A673 (cell line): Measurements from ENCODE around the gene PDE4C. TPM values are rescaled to one million over a fixed set of nuclear protein-coding genes. Genes with fewer than 3 reads are reported as not detected.

Experiments
- BruUV-seq: library from RNA; stranded (reverse); fragments of 400-500 nt; replicated peaks from 2 replicates; lab custom pipeline; 2021; lab: Mats Ljungman, UMichigan
- CTCF ChIA-PET: fragments of 300-600 bp; sonication (Branson Sonifier 250); formaldehyde crosslinking; loops from one replicate; lab custom pipeline; 2022; ENCODE audit warnings: antibody characterized with exemption; lab: Charles Lee
- POLR2A ChIA-PET: fragments of 300-600 bp; sonication (Branson Sonifier 250); formaldehyde crosslinking; loops from one replicate; lab custom pipeline; 2022; ENCODE audit warnings: antibody characterized with exemption; ENCODE audit not compliant: low non-redundant PET; lab: Charles Lee
- DNase-seq: peaks from one replicate; pipeline ENCODE4 v3.0.0-alpha.2; 2015; ENCODE audit warnings: low spot score
- H3K27ac ChIP-seq: fragments of 200-600 bp; sonication (generic); 2 replicates; pipeline ENCODE4 v1.5.1; 2016; ENCODE audit warnings: mixed run types, low read depth, mild to moderate bottlenecking, mixed read lengths, antibody characterized with exemption, low read length; ENCODE audit not compliant: poor library complexity, severe bottlenecking
- H3K27me3 ChIP-seq: fragments of 200-600 bp; sonication (generic); replicated peaks from 2 replicates; pipeline ENCODE4 v1.6.1; 2017; ENCODE audit warnings: mixed run types, low read depth, mild to moderate bottlenecking, mixed read lengths, antibody characterized with exemption, low read length; ENCODE audit not compliant: insufficient read depth, poor library complexity
- H3K36me3 ChIP-seq: fragments of 200-600 bp; sonication (generic); 2 replicates; pipeline ENCODE4 v1.6.1; 2016; ENCODE audit warnings: mixed run types, mild to moderate bottlenecking, mixed read lengths, antibody characterized with exemption, low read length; ENCODE audit not compliant: insufficient read depth, poor library complexity, severe bottlenecking
- H3K4me1 ChIP-seq: fragments of 200-600 bp; sonication (generic); 2 replicates; pipeline ENCODE4 v1.6.1; 2017; ENCODE audit warnings: mixed run types, mild to moderate bottlenecking, mixed read lengths, antibody characterized with exemption, low read length; ENCODE audit not compliant: insufficient read depth, poor library complexity, severe bottlenecking
- H3K4me3 ChIP-seq: fragments of 200-600 bp; sonication (generic); 2 replicates; pipeline ENCODE4 v1.5.1; 2016; ENCODE audit warnings: low read depth, mixed run types, mild to moderate bottlenecking, mixed read lengths, low read length; ENCODE audit not compliant: poor library complexity, severe bottlenecking
- H3K9me3 ChIP-seq: fragments of 200-600 bp; sonication (generic); 2 replicates; pipeline ENCODE4 v1.6.1; 2016; ENCODE audit warnings: mixed run types, low read depth, mild to moderate bottlenecking, mixed read lengths, antibody characterized with exemption, low read length; ENCODE audit not compliant: poor library complexity, severe bottlenecking
- CTCF ChIP-seq: fragments of 300-800, 200-600 bp; sonication (generic); conservative IDR thresholded peaks from 2 replicates; pipeline ENCODE4 v1.5.1; 2017; ENCODE audit warnings: low read depth, mild to moderate bottlenecking, antibody characterized with exemption, low read length, moderate library complexity, mixed read lengths
- EZH2 ChIP-seq: fragments of 200-600 bp; sonication (generic); IDR thresholded peaks from 2 replicates; pipeline ENCODE4 v1.6.1; 2017; ENCODE audit warnings: borderline replicate concordance, low read depth, mild to moderate bottlenecking, mixed read lengths, antibody characterized with exemption, low read length; ENCODE audit not compliant: poor library complexity, severe bottlenecking
- intact Hi-C: fragments of 100-400 bp; cut with micrococcal nuclease; formaldehyde crosslinking; loops from one replicate; pipeline ENCODE4 v1.10.0; 2022; ENCODE audit not compliant: unreplicated experiment
- total RNA-seq: library from RNA; stranded (reverse); gene quantifications from 2 replicates; pipeline ENCODE4 v1.2.3, GENCODE V29; 2021

PDE4C gene
- total RNA-seq, 1 experiment from 2014 or later, result not detected

- Histone ChIP-seq H3K27me3 (no peaks in the 10 kb centered on the region), H3K4me3 (no peak overlapping the region), H3K9me3 (no peaks in the 10 kb centered on the region), H3K36me3 (no peaks in the 10 kb centered on the region), H3K27ac (no peak overlapping the region), H3K4me1 (peaks cover 12% of the 10 kb centered on the region)
- intact Hi-C loops, result no loop called here
- ChIA-PET CTCF (interaction anchor here (2.3 kb wide), 1 partner anchor 46 kb away, joined by 6 read pairs; no protein-coding TSS in a partner anchor), POLR2A (no interaction called here)
- DNase-seq, result no peak
- no TSS peak for BruUV-seq
- no peak for TF ChIP-seq EZH2
- TF ChIP-seq CTCF, result no peak
Measured at GRCh38 chr19:18206018-18206417, 20.2 kb downstream of the PDE4C start.

GRCh38 chr19:18205200-18205892 lies 20.9 kb downstream of the PDE4C start:
- TF ChIP-seq CTCF (no peak), EZH2 (no peak)
- H3K9me3 ChIP-seq, result no peaks in the 10 kb centered on the region
- no TSS peak for BruUV-seq
- H3K4me3 ChIP-seq, result peak overlapping the region; percentile 60
- CTCF ChIA-PET, result interaction anchor here (2.3 kb wide), 1 partner anchor 46 kb away, joined by 6 read pairs; no protein-coding TSS in a partner anchor
- peaks cover 12% of the 10 kb centered on the region for H3K4me1 ChIP-seq
- POLR2A ChIA-PET, result no interaction called here
- DNase-seq, result peak; percentile 68
- intact Hi-C loops, result no loop called here
- H3K27me3 ChIP-seq, result no peaks in the 10 kb centered on the region
- no peaks in the 10 kb centered on the region for H3K36me3 ChIP-seq
- peak overlapping the region; percentile 86 for H3K27ac ChIP-seq

- TF ChIP-seq CTCF, result no peak
- TF ChIP-seq EZH2, result no peak
- Histone ChIP-seq H3K27ac (peak overlapping the region; percentile 86), H3K27me3 (no peaks in the 10 kb centered on the region), H3K4me3 (peak overlapping the region; percentile 60), H3K36me3 (no peaks in the 10 kb centered on the region), H3K4me1 (peaks cover 12% of the 10 kb centered on the region), H3K9me3 (no peaks in the 10 kb centered on the region)
- intact Hi-C loops, result loop anchor here (5.0 kb wide), 2 partner anchors 118 to 213 kb away; partner anchors contain the start of genes LSM4 and SSBP4
- ChIA-PET CTCF (interaction anchor here (0.6 to 2.3 kb wide), 2 partner anchors 47 to 68 kb away, joined by 3 to 6 read pairs; no protein-coding TSS in a partner anchor), POLR2A (no interaction called here)
- peak; percentile 77 for DNase-seq
- no TSS peak for BruUV-seq
Measured at GRCh38 chr19:18204394-18205199, 21.6 kb downstream of the PDE4C start.
